Endothelial cell (in vitro differentiated cells): Measurements from ENCODE around the gene KCNN1. TPM values are rescaled to one million over a fixed set of nuclear protein-coding genes. Genes with fewer than 3 reads are reported as not detected.

ENCODE experiments used
- DNase-seq: peaks from one replicate; pipeline ENCODE4 v3.0.0; 2021; ENCODE audit warnings: low spot score
- H3K27ac Mint-ChIP-seq: one replicate; pipeline ENCODE4 v1.8.0; 2021; ENCODE audit warnings: mixed read lengths, inconsistent platforms; ENCODE audit not compliant: unreplicated experiment
- H3K27me3 Mint-ChIP-seq: one replicate; pipeline ENCODE4 v1.8.0; 2021; ENCODE audit warnings: mild to moderate bottlenecking, moderate library complexity, mixed read lengths, inconsistent platforms; ENCODE audit not compliant: unreplicated experiment
- H3K36me3 Mint-ChIP-seq: one replicate; pipeline ENCODE4 v1.8.0; 2021; ENCODE audit warnings: mild to moderate bottlenecking, low read depth, mixed read lengths, inconsistent platforms; ENCODE audit not compliant: unreplicated experiment
- H3K4me1 Mint-ChIP-seq: one replicate; pipeline ENCODE4 v1.8.0; 2021; ENCODE audit warnings: mild to moderate bottlenecking, mixed read lengths, inconsistent platforms; ENCODE audit not compliant: unreplicated experiment
- H3K4me3 Mint-ChIP-seq: one replicate; pipeline ENCODE4 v1.8.0; 2021; ENCODE audit warnings: mild to moderate bottlenecking, mixed read lengths, inconsistent platforms; ENCODE audit not compliant: unreplicated experiment
- H3K9me3 Mint-ChIP-seq: one replicate; pipeline ENCODE4 v1.8.0; 2021; ENCODE audit warnings: mixed read lengths, inconsistent platforms; ENCODE audit not compliant: unreplicated experiment
- total RNA-seq: library from RNA; stranded (reverse); fragmentation: NEBNext Ultra II Directional; extraction: Animal tissue kit (Norgen Biotek cat#: 25700); gene quantifications from one replicate; pipeline ENCODE4 v1.2.1, GENCODE V29; 2021; ENCODE audit not compliant: unreplicated experiment
- TF ChIP-seq, protein P1 (sequence below): fragments of 200-600 bp; sonication (generic); IDR thresholded peaks from one replicate; pipeline ENCODE4 v1.5.0; 2021; ENCODE audit warnings: antibody characterized with exemption; ENCODE audit not compliant: unreplicated experiment

Gene KCNN1
- total RNA-seq, 1 donor from 2014 or later, result 19.3 TPM

DNA sequence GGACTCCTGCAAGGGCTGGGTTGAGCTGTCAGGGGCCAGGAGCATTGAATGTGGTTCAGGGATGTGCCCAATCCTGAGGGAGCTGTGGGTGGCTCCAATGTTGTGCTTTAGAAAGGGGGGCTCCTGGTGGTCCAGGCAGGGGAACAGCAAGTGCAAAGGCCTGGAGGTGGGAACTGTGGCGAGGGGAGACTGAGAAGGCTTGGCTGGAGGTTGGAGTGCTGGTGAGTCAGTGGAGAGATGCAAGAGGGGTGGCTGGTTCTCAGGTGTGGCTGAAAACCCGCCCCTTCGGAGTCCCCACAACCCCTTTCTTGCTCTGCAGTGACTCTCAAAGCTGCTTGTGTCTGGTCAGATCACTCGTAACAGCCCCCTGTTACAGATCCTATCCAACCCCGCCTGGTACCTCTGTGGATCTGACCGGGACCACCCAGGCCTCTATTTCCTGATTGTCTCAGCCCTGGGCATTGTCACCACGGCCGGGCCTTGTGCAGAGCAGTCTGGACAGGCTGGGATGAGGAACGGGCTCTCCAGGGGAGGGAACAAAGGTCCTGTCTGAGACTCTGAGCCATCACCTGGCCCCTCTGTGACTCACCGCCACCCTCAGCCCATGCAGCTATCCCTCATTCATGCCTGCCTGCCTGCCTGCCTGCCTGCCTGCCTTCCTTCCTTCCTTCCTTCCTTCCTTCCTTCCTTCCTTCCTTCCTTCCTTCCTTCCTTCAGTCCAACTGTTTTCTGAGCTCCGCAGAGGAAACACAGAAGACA is 1.4 kb upstream of the KCNN1 start:
- H3K27me3 Mint-ChIP-seq, result peaks cover 2% of the 10 kb centered on the region
- H3K4me3 Mint-ChIP-seq, result peak overlapping the region; percentile 89
- DNase-seq, result peak; percentile 23
- no peaks in the 10 kb centered on the region for H3K9me3 Mint-ChIP-seq
- H3K4me1 Mint-ChIP-seq, result peaks cover 15% of the 10 kb centered on the region
- TF ChIP-seq, protein P1, sequence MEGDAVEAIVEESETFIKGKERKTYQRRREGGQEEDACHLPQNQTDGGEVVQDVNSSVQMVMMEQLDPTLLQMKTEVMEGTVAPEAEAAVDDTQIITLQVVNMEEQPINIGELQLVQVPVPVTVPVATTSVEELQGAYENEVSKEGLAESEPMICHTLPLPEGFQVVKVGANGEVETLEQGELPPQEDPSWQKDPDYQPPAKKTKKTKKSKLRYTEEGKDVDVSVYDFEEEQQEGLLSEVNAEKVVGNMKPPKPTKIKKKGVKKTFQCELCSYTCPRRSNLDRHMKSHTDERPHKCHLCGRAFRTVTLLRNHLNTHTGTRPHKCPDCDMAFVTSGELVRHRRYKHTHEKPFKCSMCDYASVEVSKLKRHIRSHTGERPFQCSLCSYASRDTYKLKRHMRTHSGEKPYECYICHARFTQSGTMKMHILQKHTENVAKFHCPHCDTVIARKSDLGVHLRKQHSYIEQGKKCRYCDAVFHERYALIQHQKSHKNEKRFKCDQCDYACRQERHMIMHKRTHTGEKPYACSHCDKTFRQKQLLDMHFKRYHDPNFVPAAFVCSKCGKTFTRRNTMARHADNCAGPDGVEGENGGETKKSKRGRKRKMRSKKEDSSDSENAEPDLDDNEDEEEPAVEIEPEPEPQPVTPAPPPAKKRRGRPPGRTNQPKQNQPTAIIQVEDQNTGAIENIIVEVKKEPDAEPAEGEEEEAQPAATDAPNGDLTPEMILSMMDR, result no peak
- no peaks in the 10 kb centered on the region for H3K36me3 Mint-ChIP-seq
- peak overlapping the region; percentile 62 for H3K27ac Mint-ChIP-seq

DNA sequence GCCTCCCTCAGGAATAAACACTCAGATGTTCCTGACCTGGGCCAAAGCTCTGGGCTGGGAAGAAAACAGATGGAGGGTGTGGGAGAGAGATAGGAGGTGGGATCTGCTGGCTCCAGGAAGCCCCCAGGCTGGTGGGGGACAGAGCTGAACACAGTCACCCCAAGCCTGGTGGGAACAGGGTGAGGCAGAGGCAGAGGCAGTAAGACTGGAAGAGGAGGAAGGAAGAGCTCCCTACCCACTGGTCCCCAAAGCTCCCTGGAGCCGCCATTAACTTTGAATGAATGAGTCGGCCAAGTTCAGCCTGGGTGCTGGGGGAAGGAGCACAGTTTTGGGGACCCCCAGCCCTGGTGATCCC is 801 bp upstream of the KCNN1 start:
- peaks cover 15% of the 10 kb centered on the region for H3K4me1 Mint-ChIP-seq
- peak overlapping the region; percentile 89 for H3K4me3 Mint-ChIP-seq
- TF ChIP-seq, protein P1, result no peak
- H3K27me3 Mint-ChIP-seq, result peaks cover 2% of the 10 kb centered on the region
- DNase-seq, result no peak
- H3K9me3 Mint-ChIP-seq, result no peaks in the 10 kb centered on the region
- H3K36me3 Mint-ChIP-seq, result no peaks in the 10 kb centered on the region
- H3K27ac Mint-ChIP-seq, result peak overlapping the region; percentile 62

DNA sequence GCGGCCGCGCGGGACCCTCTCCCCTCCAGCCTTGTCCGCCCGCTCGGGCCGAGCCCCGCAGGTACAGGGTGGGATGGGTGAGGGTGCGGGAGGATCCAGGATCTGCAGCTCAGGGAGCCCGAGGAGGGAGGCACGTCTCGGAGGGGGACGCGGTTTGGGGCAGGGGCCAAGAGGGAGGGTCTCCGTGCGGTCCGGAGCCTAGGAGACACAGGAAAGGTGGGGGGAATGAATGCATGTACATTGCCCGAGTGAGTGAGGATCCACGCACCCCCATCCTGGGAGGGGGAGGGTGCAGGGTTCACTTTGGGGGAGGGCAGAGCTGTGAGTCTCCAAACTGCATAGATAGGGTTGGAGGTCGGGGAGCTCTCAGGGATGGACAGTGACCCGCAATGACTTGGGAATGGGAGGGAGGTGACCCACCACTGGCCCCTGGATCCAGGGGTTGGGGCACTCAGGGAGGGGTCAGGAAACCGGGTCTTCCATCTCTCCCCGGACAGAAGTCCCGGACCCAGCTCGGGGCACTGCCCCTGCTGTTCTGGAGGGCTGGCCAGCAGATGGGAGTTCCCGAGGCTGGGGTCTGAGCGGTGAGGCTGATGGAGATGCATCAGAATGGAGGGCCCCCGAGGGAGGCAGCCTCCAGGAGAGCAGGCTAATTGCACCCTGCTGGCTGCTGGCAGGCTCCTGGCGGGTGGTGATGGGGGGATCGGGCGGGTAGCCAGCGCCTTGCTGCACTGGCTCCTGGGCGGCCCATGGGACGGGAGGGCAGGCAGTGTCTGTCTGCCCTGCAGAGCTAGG is 547 bp downstream of the KCNN1 start:
- Mint-ChIP-seq H3K27me3 (peaks cover 2% of the 10 kb centered on the region), H3K4me1 (peaks cover 15% of the 10 kb centered on the region), H3K27ac (no peak overlapping the region), H3K36me3 (no peaks in the 10 kb centered on the region), H3K4me3 (peak overlapping the region; percentile 94), H3K9me3 (no peaks in the 10 kb centered on the region)
- TF ChIP-seq, protein P1, result no peak
- DNase-seq, result no peak

DNA sequence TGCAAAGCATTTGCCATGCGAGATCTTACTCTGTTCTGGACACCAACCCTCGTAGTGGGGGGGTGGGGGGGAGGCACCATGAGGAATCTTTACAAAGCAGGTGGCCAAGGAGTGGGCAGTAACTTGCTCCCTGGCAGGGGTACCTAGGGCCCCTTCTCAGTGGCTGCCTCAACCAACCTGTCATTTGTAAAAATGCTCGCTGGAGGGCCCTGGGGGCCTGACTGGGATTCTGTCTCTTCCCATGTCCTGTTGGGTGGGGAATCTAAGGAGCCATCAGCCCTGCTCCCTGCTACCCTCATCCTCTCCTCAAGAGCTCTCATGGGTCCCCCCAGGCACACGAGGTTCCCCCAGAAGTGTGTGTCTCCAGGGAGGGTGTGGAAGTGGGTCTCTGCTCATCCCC is 1.5 kb downstream of the KCNN1 start:
- no peak overlapping the region for H3K4me3 Mint-ChIP-seq
- no peak for DNase-seq
- H3K27ac Mint-ChIP-seq, result no peak overlapping the region
- TF ChIP-seq, protein P1, result no peak
- peaks cover 5% of the 10 kb centered on the region for H3K36me3 Mint-ChIP-seq
- peaks cover 15% of the 10 kb centered on the region for H3K4me1 Mint-ChIP-seq
- no peaks in the 10 kb centered on the region for H3K9me3 Mint-ChIP-seq
- peaks cover 5% of the 10 kb centered on the region for H3K27me3 Mint-ChIP-seq
